Measurements from ENCODE around the gene SCGB1A1. TPM values are rescaled to one million over a fixed set of nuclear protein-coding genes. Genes with fewer than 3 reads are reported as not detected.

Gene SCGB1A1
- polyA plus RNA-seq, 1 donor from 2014 or later = not detected

DNA sequence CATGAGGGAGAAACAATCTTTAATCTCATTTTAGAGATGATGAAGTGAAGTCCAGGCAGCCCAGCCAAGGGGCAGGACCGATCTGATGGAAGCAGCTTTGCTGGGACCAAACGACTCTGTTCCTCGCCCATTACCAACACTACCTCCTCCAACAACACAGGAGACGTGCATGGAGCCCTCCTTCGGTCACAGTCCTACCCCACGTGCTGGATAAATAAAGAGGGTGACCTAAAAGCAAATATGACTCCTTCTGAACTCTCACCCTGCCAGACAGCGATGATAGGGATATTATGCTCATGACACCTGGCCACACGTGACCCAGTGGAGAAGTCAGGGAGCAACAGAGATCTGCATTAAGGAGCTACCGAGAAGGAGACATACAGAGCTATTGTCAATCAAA, 26.0 kb downstream of the SCGB1A1 start:
- Histone ChIP-seq H3K9me3 (ENCODE audit: low read length) (no peaks in the 10 kb centered on the region), H3K4me3 (ENCODE audit: low read length) (no peak overlapping the region), H3K36me3 (ENCODE audit: insufficient read depth, low read length) (no peaks in the 10 kb centered on the region), H3K27ac (ENCODE audit: low read length) (no peak overlapping the region), H3K9me2 (ENCODE audit: insufficient read depth, low read length) (no peaks in the 10 kb centered on the region), H3F3A (ENCODE audit: insufficient read depth, low read length, poor library complexity, severe bottlenecking) (no peaks in the 10 kb centered on the region), H3K79me2 (replicated peaks; ENCODE audit: insufficient read depth, low read length) (no peaks in the 10 kb centered on the region), H3K4me2 (ENCODE audit: low read length) (no peak overlapping the region), H4K20me1 (ENCODE audit: insufficient read depth) (no peaks in the 10 kb centered on the region), H3K9ac (ENCODE audit: low read length) (no peak overlapping the region), H2AFZ (ENCODE audit: low read depth, low read length) (no peak overlapping the region), H3K27me3 (ENCODE audit: insufficient read depth, low read depth, low read length) (no peaks in the 10 kb centered on the region)
- TF ChIP-seq EP300 (conservative IDR thresholded peaks at IDR 0.05; ENCODE audit: poor library complexity, severe bottlenecking) = no peak
- TF ChIP-seq RAD21 (conservative IDR thresholded peaks at IDR 0.05) = no peak
- TF ChIP-seq, protein P1, sequence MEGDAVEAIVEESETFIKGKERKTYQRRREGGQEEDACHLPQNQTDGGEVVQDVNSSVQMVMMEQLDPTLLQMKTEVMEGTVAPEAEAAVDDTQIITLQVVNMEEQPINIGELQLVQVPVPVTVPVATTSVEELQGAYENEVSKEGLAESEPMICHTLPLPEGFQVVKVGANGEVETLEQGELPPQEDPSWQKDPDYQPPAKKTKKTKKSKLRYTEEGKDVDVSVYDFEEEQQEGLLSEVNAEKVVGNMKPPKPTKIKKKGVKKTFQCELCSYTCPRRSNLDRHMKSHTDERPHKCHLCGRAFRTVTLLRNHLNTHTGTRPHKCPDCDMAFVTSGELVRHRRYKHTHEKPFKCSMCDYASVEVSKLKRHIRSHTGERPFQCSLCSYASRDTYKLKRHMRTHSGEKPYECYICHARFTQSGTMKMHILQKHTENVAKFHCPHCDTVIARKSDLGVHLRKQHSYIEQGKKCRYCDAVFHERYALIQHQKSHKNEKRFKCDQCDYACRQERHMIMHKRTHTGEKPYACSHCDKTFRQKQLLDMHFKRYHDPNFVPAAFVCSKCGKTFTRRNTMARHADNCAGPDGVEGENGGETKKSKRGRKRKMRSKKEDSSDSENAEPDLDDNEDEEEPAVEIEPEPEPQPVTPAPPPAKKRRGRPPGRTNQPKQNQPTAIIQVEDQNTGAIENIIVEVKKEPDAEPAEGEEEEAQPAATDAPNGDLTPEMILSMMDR (IDR thresholded peaks at IDR 0.05; ENCODE audit: poor library complexity, severe bottlenecking) = no peak
- TF ChIP-seq EZH2 (IDR thresholded peaks at IDR 0.05; ENCODE audit: borderline replicate concordance, insufficient read depth, low read length, poor library complexity, severe bottlenecking) = no peak
- TF ChIP-seq, protein P2, sequence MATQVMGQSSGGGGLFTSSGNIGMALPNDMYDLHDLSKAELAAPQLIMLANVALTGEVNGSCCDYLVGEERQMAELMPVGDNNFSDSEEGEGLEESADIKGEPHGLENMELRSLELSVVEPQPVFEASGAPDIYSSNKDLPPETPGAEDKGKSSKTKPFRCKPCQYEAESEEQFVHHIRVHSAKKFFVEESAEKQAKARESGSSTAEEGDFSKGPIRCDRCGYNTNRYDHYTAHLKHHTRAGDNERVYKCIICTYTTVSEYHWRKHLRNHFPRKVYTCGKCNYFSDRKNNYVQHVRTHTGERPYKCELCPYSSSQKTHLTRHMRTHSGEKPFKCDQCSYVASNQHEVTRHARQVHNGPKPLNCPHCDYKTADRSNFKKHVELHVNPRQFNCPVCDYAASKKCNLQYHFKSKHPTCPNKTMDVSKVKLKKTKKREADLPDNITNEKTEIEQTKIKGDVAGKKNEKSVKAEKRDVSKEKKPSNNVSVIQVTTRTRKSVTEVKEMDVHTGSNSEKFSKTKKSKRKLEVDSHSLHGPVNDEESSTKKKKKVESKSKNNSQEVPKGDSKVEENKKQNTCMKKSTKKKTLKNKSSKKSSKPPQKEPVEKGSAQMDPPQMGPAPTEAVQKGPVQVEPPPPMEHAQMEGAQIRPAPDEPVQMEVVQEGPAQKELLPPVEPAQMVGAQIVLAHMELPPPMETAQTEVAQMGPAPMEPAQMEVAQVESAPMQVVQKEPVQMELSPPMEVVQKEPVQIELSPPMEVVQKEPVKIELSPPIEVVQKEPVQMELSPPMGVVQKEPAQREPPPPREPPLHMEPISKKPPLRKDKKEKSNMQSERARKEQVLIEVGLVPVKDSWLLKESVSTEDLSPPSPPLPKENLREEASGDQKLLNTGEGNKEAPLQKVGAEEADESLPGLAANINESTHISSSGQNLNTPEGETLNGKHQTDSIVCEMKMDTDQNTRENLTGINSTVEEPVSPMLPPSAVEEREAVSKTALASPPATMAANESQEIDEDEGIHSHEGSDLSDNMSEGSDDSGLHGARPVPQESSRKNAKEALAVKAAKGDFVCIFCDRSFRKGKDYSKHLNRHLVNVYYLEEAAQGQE (IDR thresholded peaks at IDR 0.05; ENCODE audit: borderline replicate concordance) = no peak
- TF ChIP-seq POLR2AphosphoS5 (IDR thresholded peaks at IDR 0.05) = no peak
- TF ChIP-seq TAF1 (IDR thresholded peaks at IDR 0.05; ENCODE audit: low read depth) = no peak
- TF ChIP-seq SMC3 (conservative IDR thresholded peaks at IDR 0.05; ENCODE audit: poor library complexity) = no peak
- TF ChIP-seq MXI1 (conservative IDR thresholded peaks at IDR 0.05; ENCODE audit: poor library complexity, severe bottlenecking) = no peak

DNA sequence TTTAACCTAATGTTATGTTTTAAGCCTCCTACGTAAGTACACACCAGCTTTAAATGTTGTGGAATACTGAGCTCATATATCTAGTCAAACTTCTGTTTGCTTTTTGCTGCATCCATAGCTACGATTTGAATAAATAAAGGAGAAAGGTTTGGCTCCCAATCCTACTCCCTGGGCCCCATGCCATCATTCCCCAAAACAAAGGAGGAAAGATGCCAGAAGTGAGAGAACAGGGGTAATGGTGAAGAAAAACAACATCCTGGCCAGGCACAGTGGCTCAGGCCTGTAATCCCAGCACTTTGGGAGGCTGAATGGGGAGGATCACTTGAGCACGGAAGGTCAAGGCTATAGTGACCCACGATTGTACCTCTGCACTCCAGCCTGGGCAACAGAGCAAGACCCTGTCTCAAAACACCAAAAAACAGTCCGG, 26.5 kb downstream of the SCGB1A1 start:
- H3K79me2 ChIP-seq (replicated peaks; ENCODE audit: insufficient read depth, low read length) = no peaks in the 10 kb centered on the region
- H3K9me2 ChIP-seq (ENCODE audit: insufficient read depth, low read length) = no peaks in the 10 kb centered on the region
- no peak for TF ChIP-seq SMC3 (conservative IDR thresholded peaks at IDR 0.05; ENCODE audit: poor library complexity)
- TF ChIP-seq, protein P1 (IDR thresholded peaks at IDR 0.05; ENCODE audit: poor library complexity, severe bottlenecking) = no peak
- no peak for TF ChIP-seq POLR2AphosphoS5 (IDR thresholded peaks at IDR 0.05)
- TF ChIP-seq MXI1 (conservative IDR thresholded peaks at IDR 0.05; ENCODE audit: poor library complexity, severe bottlenecking) = no peak
- TF ChIP-seq, protein P2 (IDR thresholded peaks at IDR 0.05; ENCODE audit: borderline replicate concordance) = no peak
- no peak for TF ChIP-seq TAF1 (IDR thresholded peaks at IDR 0.05; ENCODE audit: low read depth)
- TF ChIP-seq EP300 (conservative IDR thresholded peaks at IDR 0.05; ENCODE audit: poor library complexity, severe bottlenecking) = no peak
- TF ChIP-seq RAD21 (conservative IDR thresholded peaks at IDR 0.05) = no peak
- TF ChIP-seq EZH2 (IDR thresholded peaks at IDR 0.05; ENCODE audit: borderline replicate concordance, insufficient read depth, low read length, poor library complexity, severe bottlenecking) = no peak
- H3K9ac ChIP-seq (ENCODE audit: low read length) = no peak overlapping the region
- H3K9me3 ChIP-seq (ENCODE audit: low read length) = no peaks in the 10 kb centered on the region
- H3F3A ChIP-seq (ENCODE audit: insufficient read depth, low read length, poor library complexity, severe bottlenecking) = no peaks in the 10 kb centered on the region
- H3K36me3 ChIP-seq (ENCODE audit: insufficient read depth, low read length) = no peaks in the 10 kb centered on the region
- no peak overlapping the region for H3K27ac ChIP-seq (ENCODE audit: low read length)
- H3K4me3 ChIP-seq (ENCODE audit: low read length) = no peak overlapping the region
- no peak overlapping the region for H3K4me2 ChIP-seq (ENCODE audit: low read length)
- no peaks in the 10 kb centered on the region for H3K27me3 ChIP-seq (ENCODE audit: insufficient read depth, low read depth, low read length)
- no peaks in the 10 kb centered on the region for H4K20me1 ChIP-seq (ENCODE audit: insufficient read depth)
- no peak overlapping the region for H2AFZ ChIP-seq (ENCODE audit: low read depth, low read length)

Data from neural cell (in vitro differentiated cells).